LNCAP (cell line): Measurements from ENCODE around the gene TMCO1.

ENCODE experiments used
- TF ChIP-seq, protein P1 (sequence below): fragments of 450-650 bp; IDR thresholded peaks from 2 replicates; pipeline ENCODE4 v1.5.1; 2017; ENCODE audit warnings: mild to moderate bottlenecking

The TMCO1 gene

GRCh38 chr1:165755393-165756010, 13.2 kb downstream of the TMCO1 start:
- TF ChIP-seq, protein P1, sequence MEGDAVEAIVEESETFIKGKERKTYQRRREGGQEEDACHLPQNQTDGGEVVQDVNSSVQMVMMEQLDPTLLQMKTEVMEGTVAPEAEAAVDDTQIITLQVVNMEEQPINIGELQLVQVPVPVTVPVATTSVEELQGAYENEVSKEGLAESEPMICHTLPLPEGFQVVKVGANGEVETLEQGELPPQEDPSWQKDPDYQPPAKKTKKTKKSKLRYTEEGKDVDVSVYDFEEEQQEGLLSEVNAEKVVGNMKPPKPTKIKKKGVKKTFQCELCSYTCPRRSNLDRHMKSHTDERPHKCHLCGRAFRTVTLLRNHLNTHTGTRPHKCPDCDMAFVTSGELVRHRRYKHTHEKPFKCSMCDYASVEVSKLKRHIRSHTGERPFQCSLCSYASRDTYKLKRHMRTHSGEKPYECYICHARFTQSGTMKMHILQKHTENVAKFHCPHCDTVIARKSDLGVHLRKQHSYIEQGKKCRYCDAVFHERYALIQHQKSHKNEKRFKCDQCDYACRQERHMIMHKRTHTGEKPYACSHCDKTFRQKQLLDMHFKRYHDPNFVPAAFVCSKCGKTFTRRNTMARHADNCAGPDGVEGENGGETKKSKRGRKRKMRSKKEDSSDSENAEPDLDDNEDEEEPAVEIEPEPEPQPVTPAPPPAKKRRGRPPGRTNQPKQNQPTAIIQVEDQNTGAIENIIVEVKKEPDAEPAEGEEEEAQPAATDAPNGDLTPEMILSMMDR, result no peak

DNA sequence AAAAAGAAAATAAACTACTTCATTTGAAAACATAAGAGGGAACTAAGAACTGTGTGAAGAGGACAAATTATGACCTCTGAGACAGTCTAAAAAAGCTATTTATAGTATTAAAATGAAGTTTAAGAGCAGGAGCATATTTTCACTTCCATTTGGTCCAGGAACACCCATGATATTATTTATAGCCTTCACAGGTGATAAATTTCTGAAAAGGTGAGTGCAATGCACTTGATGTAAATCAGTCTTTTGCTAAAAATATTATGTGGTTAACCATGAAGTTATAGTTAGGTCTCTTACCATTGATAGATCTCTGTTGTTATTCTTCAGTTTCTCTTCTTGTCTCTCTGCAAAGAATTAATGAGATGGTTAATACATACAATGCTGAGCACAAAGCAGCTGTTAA, 14.7 kb downstream of the TMCO1 start:
- TF ChIP-seq, protein P1, result no peak

DNA sequence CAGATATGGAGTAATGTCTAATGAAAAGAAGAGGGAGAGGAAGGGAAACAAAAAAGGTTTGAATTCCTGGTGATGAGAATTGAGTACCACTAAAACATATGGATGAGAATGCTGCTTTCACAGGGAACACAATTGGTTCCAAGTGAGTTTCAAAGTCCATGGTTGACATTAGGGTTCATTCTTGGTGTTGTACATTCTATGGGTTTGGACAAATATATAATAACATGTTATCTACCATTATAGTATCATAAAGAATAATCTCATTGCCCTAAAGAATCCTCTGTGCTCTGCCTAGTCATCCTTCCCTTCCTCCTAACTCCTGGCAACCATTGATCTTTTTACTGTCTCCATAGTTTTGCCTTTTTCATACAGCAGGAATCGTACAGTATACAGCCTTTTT, 20.1 kb downstream of the TMCO1 start:
- TF ChIP-seq, protein P1, result no peak

DNA sequence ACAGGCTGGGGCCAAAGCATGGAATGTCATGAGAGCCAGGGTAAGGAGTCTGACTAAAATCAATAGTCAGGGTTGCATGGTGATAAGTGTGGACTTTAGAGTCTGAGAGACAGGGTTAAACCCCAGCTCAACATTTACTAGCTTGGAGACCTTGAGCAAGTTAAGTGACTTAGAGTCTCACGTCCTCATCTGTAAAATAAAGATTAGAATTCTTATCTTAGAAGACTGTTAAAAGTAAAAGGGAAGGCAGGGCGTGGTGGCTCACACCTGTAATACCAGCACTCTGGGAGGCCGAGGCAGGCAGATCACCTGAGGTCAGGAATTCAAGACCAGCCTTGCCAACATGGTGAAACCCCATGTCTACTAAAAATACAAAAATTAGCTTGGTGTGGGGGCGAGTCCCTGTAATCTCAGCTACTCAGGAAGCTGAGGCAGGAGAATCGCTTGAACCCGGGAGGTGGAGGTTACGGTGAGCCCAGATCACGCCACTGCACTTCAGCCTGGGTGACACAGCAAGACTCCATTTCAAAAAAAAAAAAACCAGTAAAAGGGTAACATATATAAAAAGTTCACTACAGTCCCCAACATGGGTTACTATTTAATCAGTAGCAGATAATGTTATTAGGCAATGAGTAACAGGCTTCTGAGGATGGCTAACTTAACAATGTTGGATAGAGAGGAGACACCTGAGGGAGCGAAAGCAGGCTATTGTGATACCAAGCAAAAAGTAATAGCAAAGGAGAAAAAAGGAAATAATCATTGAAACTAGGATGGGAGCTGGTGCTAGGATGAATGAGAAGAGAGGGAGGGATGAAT, 20.8 kb downstream of the TMCO1 start:
- TF ChIP-seq, protein P1, result no peak

GRCh38 chr1:165742194-165742593, 26.5 kb downstream of the TMCO1 start:
- TF ChIP-seq, protein P1, result no peak

DNA sequence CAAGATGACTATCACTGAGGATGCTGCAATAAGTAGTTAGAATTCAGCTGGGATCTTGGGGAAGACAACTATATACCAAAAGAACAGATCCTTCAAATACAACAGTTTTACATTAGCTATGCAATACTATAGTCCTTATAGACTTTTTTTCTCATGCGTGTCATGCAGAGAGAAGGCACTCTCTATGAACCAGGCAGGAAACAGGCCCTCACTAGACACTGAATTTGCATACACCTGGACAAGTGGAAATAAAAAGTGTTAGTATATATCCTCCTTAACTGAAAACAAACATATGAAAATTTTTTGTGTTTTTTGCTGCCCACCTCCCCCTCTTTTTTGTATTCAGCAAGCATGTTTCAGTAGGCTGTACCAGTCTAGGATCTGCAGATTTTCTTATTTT, 29.9 kb downstream of the TMCO1 start:
- TF ChIP-seq, protein P1, result no peak

- TF ChIP-seq, protein P1, result no peak
Measured at GRCh38 chr1:165737196-165737595, 31.5 kb downstream of the TMCO1 start.
